Ovary (tissue), 3 donors: ENCODE results near the gene KCNIP3.
"Not testable (repeated sequence)": the region's sequence is repeated elsewhere in the genome, so short reads cannot be mapped to it uniquely, and the experiment has no call there.

Experiments
- CTCF ChIP-seq, 3 donors: fragments of 450-650 bp in 2 of 3; fragments of 200-600 bp in 1 of 3; IDR thresholded peaks; one replicate each; pipeline versions ENCODE4 v1.5.1 to v1.8.0; 2016 to 2022; ENCODE audit warnings: antibody characterized with exemption in 3 of 3, mild to moderate bottlenecking in 1 of 3
- POLR2A ChIP-seq: fragments of 450-650 bp; IDR thresholded peaks from one replicate; pipeline ENCODE4 v1.6.1; 2017; ENCODE audit warnings: antibody characterized with exemption, mild to moderate bottlenecking, moderate library complexity
- donor health status: DM: no; HTN: no; CAD: no.

- TF ChIP-seq CTCF (IDR thresholded peaks at IDR 0.05) = peak; percentile 45 to 63 (median 63)
- not testable (repeated sequence) for TF ChIP-seq POLR2A
Observed at GRCh38 chr2:95414015-95414594, 117.0 kb downstream of the KCNIP3 start.
